ENCODE results near the gene GSN.

DNA sequence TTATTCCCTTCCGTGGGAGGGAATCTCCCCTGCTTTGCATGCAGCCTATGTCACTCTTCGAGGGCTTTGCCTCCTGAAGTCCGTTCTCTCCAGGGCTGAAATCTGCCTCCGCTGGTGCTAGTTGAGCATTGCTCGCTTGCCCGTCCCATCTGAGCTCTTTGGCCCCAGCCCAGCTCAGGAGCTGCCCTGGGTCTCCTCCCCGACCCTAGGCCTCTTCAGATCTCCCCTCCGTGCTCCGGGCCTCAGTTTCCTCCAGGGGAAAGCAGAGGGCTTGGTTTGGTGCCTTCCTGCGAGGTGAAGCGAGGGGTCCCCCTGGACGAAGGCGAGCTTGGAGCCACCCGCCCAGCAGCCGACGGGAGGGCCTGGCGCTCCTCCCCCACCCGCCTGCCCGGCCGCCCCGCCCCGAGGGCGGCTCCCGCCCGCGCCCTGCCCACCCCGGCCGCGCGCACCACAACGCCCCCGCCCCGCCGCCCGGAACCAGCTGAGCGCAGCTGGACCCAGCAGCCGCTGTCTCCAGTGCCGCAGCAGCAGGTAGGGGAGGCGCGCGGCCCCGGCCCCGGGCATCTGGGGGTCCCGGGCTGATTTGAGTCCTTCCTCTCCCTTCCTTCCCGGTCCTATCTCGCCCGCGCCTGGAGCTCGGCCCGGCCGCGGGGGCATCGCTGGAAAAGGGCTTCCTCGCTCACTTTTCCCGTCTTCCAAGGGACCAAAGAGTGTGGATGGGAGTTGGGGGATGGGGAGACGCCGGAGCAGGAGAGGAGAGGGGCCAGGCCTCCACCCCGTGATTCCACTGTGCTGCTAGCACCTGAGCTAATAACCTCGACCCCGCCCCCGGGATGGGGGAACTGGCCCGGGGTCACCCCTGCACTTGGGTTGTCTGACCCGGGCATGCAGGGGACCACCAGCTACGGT, at the start of gene GSN:
- TF ChIP-seq, protein P1, sequence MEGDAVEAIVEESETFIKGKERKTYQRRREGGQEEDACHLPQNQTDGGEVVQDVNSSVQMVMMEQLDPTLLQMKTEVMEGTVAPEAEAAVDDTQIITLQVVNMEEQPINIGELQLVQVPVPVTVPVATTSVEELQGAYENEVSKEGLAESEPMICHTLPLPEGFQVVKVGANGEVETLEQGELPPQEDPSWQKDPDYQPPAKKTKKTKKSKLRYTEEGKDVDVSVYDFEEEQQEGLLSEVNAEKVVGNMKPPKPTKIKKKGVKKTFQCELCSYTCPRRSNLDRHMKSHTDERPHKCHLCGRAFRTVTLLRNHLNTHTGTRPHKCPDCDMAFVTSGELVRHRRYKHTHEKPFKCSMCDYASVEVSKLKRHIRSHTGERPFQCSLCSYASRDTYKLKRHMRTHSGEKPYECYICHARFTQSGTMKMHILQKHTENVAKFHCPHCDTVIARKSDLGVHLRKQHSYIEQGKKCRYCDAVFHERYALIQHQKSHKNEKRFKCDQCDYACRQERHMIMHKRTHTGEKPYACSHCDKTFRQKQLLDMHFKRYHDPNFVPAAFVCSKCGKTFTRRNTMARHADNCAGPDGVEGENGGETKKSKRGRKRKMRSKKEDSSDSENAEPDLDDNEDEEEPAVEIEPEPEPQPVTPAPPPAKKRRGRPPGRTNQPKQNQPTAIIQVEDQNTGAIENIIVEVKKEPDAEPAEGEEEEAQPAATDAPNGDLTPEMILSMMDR (IDR thresholded peaks at IDR 0.05), result no peak
- TF ChIP-seq POLR2A (IDR thresholded peaks at IDR 0.05), result peak in 1 of 2 donors; percentile 76

Measured in vagina (tissue), 2 donors.